Lower lobe of right lung (tissue), 2 donors: ENCODE data around the gene PIGL. TPM values are rescaled to one million over a fixed set of nuclear protein-coding genes. Genes with fewer than 3 reads are reported as not detected.

Source experiments
- ATAC-seq, 2 donors: fragments of 200-7000 bp; cut with Tn5 transposase; one replicate each; pipeline ENCODE4 v1.9.1; 2020 to 2022; ENCODE audit warnings: mild to moderate bottlenecking in 2 of 2, moderate library complexity in 2 of 2
- DNase-seq: peaks from one replicate; pipeline ENCODE4 v3.0.0-alpha.2; 2020
- H3K27ac ChIP-seq: fragments of 200-600 bp; one replicate; pipeline ENCODE4 v1.8.0; 2022
- H3K27me3 ChIP-seq: fragments of 200-600 bp; one replicate; pipeline ENCODE4 v1.8.0; 2022; ENCODE audit warnings: low read depth
- H3K36me3 ChIP-seq: fragments of 200-600 bp; one replicate; pipeline ENCODE4 v1.8.0; 2022; ENCODE audit warnings: mild to moderate bottlenecking
- H3K4me1 ChIP-seq: fragments of 200-600 bp; one replicate; pipeline ENCODE4 v1.8.0; 2022
- H3K4me3 ChIP-seq: fragments of 200-600 bp; one replicate; pipeline ENCODE4 v1.8.0; 2022; ENCODE audit warnings: mild to moderate bottlenecking
- H3K9me3 ChIP-seq: fragments of 200-600 bp; one replicate; pipeline ENCODE4 v1.8.0; 2022
- CTCF ChIP-seq: fragments of 200-600 bp; IDR thresholded peaks from one replicate; pipeline ENCODE4 v1.8.0; 2022; ENCODE audit warnings: antibody characterized with exemption, mild to moderate bottlenecking
- intact Hi-C: fragments of 100-400 bp; cut with DNase I; formaldehyde crosslinking; loops from one replicate; pipeline ENCODE4 v1.11.0; 2022
- long read RNA-seq: library from polyadenylated mRNA; unstranded; transcript quantifications from one replicate; pipeline ENCODE4 v2.0.0, GENCODE V29; 2021
- total RNA-seq: library from RNA; stranded (reverse); fragmentation: NEBNext Ultra II Directional; extraction: Animal tissue kit (Norgen Biotek cat#: 25700); gene quantifications from one replicate; pipeline ENCODE4 v1.2.1, GENCODE V29; 2021
- donor health status: DM: no; HTN: yes; CAD: no; lungs with severe emphysema.

Gene PIGL
- 24.3 TPM for total RNA-seq
- long read RNA-seq, partial matches to known transcripts = 0 of 14 reads
- long read RNA-seq, other reads (novel, unspliced or antisense) = 10 of 14 reads

GRCh38 chr17:16217002-16217635, at the start of gene PIGL:
TSS of gene PIGL (plus strand) at chr17:16217210. CDS start at chr17:16217227, 17 bp downstream.
- H3K36me3 ChIP-seq = no peaks in the 10 kb centered on the region
- H3K27ac ChIP-seq = peak within 1 kb of the TSS; percentile 97
- intact Hi-C loops = no loop called here
- peak; percentile 90 for DNase-seq
- no peaks in the 10 kb centered on the region for H3K9me3 ChIP-seq
- peaks cover 44% of the 10 kb centered on the region for H3K4me1 ChIP-seq
- peak; percentile 81 to 84 for ATAC-seq
- TF ChIP-seq CTCF = no peak
- H3K4me3 ChIP-seq = peak within 1 kb of the TSS; percentile 87
- no peaks in the 10 kb centered on the region for H3K27me3 ChIP-seq

- ATAC-seq (peak; percentile 86 to 97), DNase-seq (no peak)
- H3K9me3 ChIP-seq = no peaks in the 10 kb centered on the region
- no peaks in the 10 kb centered on the region for H3K4me1 ChIP-seq
- no peak overlapping the region for H3K27ac ChIP-seq
- H3K27me3 ChIP-seq = no peaks in the 10 kb centered on the region
- no peak for TF ChIP-seq CTCF
- H3K4me3 ChIP-seq = no peak overlapping the region
- peaks cover 27% of the 10 kb centered on the region for H3K36me3 ChIP-seq
- intact Hi-C loops = no loop called here
Observed at GRCh38 chr17:16171613-16172012, 45.4 kb upstream of the PIGL start.

GRCh38 chr17:16178836-16179235, 38.2 kb upstream of the PIGL start:
- no peak for TF ChIP-seq CTCF
- H3K27ac ChIP-seq = no peak overlapping the region
- DNase-seq (no peak), ATAC-seq (no peak)
- peaks cover 9% of the 10 kb centered on the region for H3K36me3 ChIP-seq
- intact Hi-C loops = no loop called here
- H3K27me3 ChIP-seq = no peaks in the 10 kb centered on the region
- H3K4me3 ChIP-seq = no peak overlapping the region
- no peaks in the 10 kb centered on the region for H3K9me3 ChIP-seq
- no peaks in the 10 kb centered on the region for H3K4me1 ChIP-seq

GRCh38 chr17:16181581-16181980, 35.4 kb upstream of the PIGL start:
- Histone ChIP-seq H3K9me3 (no peaks in the 10 kb centered on the region), H3K4me3 (no peak overlapping the region), H3K36me3 (peaks cover 32% of the 10 kb centered on the region), H3K4me1 (no peaks in the 10 kb centered on the region), H3K27me3 (no peaks in the 10 kb centered on the region), H3K27ac (no peak overlapping the region)
- intact Hi-C loops = no loop called here
- DNase-seq (no peak), ATAC-seq (no peak)
- no peak for TF ChIP-seq CTCF

GRCh38 chr17:16187642-16188041, 29.4 kb upstream of the PIGL start:
- intact Hi-C loops = no loop called here
- H3K36me3 ChIP-seq = peaks cover 71% of the 10 kb centered on the region
- no peak for TF ChIP-seq CTCF

More at GRCh38 chr17:16187642-16188041, 29.4 kb upstream of the PIGL start:
- Histone ChIP-seq H3K27ac (no peak overlapping the region), H3K9me3 (no peaks in the 10 kb centered on the region), H3K27me3 (no peaks in the 10 kb centered on the region), H3K4me3 (no peak overlapping the region), H3K4me1 (no peaks in the 10 kb centered on the region)
- ATAC-seq (no peak), DNase-seq (no peak)
